ENCODE measurements around the gene DUSP11. TPM values are rescaled to one million over a fixed set of nuclear protein-coding genes. Genes with fewer than 3 reads are reported as not detected.

DUSP11 gene
- total and polyA plus RNA-seq, 2 of the 13 experiments (the other 11 are each of a cell fraction or from before 2014, with no cell fraction given), result 30.5 to 36.2 TPM

DNA sequence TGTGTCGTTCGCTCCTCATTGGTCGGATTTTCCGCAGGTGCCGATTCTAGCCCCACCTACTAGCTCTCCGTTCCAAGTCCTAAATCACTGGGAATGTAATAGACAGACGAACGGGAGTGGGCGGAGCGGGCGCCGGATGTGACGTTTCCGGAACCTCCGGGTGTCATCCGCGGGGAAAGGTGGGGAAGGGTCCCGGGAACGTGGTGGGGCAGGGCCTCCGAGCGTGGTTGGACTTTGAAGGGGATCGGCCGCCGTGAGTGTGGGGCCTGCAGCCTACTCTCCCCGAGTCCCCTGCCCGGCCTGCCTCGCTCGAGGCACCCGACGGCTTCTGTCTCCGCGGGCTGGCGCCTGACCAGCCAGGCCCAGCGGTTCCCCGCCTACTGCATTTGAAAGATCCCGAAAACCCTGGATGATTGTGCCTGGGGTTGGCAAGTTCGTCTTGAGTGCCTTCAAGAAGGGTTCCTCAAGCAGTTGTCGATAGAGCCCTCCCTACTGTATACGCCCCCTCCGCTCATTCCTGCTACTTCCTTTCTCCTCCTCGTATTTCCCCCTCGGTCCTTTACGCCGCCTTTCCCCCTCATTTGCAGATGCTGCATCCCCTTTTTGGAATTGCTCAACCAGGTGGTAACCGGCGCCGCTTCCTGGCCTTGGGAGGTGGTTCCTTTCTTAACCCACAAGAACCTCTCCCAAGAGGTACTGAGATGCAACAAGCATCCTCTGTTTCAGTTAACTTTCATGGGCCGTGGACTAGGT is 49.1 kb upstream of the DUSP11 start, which contains the start of gene STAMBP (continued):
- TF ChIP-seq, protein P1, sequence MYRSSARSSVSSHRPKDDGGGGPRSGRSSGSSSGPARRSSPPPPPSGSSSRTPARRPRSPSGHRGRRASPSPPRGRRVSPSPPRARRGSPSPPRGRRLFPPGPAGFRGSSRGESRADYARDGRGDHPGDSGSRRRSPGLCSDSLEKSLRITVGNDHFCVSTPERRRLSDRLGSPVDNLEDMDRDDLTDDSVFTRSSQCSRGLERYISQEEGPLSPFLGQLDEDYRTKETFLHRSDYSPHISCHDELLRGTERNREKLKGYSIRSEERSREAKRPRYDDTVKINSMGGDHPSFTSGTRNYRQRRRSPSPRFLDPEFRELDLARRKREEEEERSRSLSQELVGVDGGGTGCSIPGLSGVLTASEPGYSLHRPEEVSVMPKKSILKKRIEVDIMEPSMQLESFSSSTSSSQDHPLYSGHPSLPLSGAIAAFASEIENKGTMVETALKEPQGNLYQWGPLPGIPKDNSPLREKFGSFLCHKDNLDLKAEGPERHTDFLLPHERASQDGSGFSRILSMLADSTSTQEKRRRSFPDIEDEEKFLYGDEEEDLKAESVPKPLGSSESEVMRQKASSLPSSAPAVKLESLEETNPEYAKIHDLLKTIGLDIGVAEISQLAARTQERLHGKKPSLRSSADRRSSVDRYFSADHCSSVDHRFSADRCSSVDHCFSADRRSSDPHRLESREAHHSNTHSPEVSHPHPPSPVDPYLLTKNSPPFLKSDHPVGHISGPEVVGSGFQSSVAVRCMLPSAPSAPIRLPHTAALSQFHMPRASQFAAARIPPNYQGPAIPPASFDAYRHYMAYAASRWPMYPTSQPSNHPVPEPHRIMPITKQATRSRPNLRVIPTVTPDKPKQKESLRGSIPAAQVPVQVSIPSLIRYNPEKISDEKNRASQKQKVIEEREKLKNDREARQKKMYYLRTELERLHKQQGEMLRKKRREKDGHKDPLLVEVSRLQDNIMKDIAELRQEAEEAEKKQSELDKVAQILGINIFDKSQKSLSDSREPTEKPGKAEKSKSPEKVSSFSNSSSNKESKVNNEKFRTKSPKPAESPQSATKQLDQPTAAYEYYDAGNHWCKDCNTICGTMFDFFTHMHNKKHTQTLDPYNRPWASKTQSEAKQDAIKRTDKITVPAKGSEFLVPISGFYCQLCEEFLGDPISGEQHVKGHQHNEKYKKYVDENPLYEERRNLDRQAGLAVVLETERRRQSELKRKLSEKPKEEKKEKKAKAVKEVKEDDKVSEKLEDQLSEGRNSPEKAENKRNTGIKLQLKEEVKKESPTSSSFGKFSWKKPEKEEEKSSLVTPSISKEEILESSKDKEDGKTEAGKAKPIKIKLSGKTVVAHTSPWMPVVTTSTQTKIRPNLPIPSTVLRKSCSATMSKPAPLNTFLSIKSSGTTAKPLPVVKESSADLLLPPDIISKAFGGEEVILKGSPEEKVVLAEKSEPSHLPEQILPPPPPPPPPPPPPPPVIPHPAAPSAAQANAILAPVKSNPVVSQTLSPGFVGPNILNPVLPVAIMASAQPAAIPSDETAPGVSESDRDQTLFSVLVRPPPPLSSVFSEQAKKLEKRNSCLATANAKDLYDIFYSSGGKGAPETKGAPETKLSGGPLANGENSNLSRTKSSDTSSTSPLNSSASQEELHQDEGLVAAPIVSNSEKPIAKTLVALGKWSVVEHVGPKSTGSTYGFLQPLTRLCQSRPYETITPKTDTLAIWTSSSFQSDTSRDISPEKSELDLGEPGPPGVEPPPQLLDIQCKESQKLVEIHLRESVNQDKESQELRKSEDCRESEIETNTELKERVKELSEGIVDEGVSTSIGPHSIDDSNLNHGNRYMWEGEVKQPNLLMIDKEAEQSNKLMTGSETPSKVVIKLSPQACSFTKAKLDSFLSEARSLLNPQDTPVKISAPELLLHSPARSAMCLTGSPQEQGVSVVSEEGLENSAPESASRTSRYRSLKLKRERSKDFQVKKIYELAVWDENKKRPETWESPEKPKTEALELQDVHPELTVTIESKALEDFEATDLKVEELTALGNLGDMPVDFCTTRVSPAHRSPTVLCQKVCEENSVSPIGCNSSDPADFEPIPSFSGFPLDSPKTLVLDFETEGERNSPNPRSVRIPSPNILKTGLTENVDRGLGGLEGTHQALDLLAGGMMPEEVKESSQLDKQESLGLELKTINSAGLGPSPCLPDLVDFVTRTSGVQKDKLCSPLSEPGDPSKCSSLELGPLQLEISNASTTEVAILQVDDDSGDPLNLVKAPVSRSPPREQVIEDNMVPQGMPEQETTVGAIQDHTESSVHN (CRISPR knock-in tag; IDR thresholded peaks at IDR 0.05), result no peak
- no peak for TF ChIP-seq NFIC (IDR thresholded peaks at IDR 0.05; ENCODE audit: low read length)
- peak; percentile 85; the same call in 1 of the 2 replicates for TF ChIP-seq ZBTB20 (CRISPR knock-in tag; IDR thresholded peaks at IDR 0.05; ENCODE audit: borderline replicate concordance, low read depth)
- TF ChIP-seq ZNF768 (CRISPR knock-in tag; IDR thresholded peaks at IDR 0.05), result peak; percentile 79; the same call in 1 of the 2 replicates
- TF ChIP-seq, protein P2, sequence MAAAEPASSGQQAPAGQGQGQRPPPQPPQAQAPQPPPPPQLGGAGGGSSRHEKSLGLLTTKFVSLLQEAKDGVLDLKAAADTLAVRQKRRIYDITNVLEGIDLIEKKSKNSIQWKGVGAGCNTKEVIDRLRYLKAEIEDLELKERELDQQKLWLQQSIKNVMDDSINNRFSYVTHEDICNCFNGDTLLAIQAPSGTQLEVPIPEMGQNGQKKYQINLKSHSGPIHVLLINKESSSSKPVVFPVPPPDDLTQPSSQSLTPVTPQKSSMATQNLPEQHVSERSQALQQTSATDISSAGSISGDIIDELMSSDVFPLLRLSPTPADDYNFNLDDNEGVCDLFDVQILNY (CRISPR knock-in tag; conservative IDR thresholded peaks at IDR 0.05), result peak; percentile 37; the same call in 1 of the 2 replicates
- TF ChIP-seq NBN (conservative IDR thresholded peaks at IDR 0.05), result no peak
- TF ChIP-seq, protein P3, sequence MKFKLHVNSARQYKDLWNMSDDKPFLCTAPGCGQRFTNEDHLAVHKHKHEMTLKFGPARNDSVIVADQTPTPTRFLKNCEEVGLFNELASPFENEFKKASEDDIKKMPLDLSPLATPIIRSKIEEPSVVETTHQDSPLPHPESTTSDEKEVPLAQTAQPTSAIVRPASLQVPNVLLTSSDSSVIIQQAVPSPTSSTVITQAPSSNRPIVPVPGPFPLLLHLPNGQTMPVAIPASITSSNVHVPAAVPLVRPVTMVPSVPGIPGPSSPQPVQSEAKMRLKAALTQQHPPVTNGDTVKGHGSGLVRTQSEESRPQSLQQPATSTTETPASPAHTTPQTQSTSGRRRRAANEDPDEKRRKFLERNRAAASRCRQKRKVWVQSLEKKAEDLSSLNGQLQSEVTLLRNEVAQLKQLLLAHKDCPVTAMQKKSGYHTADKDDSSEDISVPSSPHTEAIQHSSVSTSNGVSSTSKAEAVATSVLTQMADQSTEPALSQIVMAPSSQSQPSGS (CRISPR knock-in tag; IDR thresholded peaks at IDR 0.05), result peak; percentile 37; the same call in 1 of the 2 replicates
- TF ChIP-seq ZNF331 (CRISPR knock-in tag; IDR thresholded peaks at IDR 0.05), result peak; percentile 22; the same call in 1 of the 2 replicates
- TF ChIP-seq NFYC (CRISPR knock-in tag; IDR thresholded peaks at IDR 0.05), result peak; percentile 89
- TF ChIP-seq, protein P4, sequence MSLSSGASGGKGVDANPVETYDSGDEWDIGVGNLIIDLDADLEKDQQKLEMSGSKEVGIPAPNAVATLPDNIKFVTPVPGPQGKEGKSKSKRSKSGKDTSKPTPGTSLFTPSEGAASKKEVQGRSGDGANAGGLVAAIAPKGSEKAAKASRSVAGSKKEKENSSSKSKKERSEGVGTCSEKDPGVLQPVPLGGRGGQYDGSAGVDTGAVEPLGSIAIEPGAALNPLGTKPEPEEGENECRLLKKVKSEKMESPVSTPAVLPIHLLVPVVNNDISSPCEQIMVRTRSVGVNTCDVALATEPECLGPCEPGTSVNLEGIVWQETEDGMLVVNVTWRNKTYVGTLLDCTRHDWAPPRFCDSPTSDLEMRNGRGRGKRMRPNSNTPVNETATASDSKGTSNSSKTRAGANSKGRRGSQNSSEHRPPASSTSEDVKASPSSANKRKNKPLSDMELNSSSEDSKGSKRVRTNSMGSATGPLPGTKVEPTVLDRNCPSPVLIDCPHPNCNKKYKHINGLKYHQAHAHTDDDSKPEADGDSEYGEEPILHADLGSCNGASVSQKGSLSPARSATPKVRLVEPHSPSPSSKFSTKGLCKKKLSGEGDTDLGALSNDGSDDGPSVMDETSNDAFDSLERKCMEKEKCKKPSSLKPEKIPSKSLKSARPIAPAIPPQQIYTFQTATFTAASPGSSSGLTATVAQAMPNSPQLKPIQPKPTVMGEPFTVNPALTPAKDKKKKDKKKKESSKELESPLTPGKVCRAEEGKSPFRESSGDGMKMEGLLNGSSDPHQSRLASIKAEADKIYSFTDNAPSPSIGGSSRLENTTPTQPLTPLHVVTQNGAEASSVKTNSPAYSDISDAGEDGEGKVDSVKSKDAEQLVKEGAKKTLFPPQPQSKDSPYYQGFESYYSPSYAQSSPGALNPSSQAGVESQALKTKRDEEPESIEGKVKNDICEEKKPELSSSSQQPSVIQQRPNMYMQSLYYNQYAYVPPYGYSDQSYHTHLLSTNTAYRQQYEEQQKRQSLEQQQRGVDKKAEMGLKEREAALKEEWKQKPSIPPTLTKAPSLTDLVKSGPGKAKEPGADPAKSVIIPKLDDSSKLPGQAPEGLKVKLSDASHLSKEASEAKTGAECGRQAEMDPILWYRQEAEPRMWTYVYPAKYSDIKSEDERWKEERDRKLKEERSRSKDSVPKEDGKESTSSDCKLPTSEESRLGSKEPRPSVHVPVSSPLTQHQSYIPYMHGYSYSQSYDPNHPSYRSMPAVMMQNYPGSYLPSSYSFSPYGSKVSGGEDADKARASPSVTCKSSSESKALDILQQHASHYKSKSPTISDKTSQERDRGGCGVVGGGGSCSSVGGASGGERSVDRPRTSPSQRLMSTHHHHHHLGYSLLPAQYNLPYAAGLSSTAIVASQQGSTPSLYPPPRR (CRISPR knock-in tag; IDR thresholded peaks at IDR 0.05; ENCODE audit: borderline replicate concordance), result no peak
- TF ChIP-seq MIER3 (CRISPR knock-in tag; IDR thresholded peaks at IDR 0.05; ENCODE audit: borderline replicate concordance), result no peak
- no peak for TF ChIP-seq FLYWCH1 (CRISPR knock-in tag; IDR thresholded peaks at IDR 0.05)
- peak; percentile 44; the same call in 1 of the 2 replicates for TF ChIP-seq ZNF644 (CRISPR knock-in tag; IDR thresholded peaks at IDR 0.05; ENCODE audit: low read depth)
- TF ChIP-seq MZF1 (CRISPR knock-in tag; IDR thresholded peaks at IDR 0.05; ENCODE audit: borderline replicate concordance), result no peak
